ENCODE data around the gene UCN. TPM values are rescaled to one million over a fixed set of nuclear protein-coding genes. Genes with fewer than 3 reads are reported as not detected.

Gene UCN
- total and polyA plus RNA-seq, 2 of the 4 experiments (the other 2 are of a cell fraction): 0.22 TPM; not detected in 1

DNA sequence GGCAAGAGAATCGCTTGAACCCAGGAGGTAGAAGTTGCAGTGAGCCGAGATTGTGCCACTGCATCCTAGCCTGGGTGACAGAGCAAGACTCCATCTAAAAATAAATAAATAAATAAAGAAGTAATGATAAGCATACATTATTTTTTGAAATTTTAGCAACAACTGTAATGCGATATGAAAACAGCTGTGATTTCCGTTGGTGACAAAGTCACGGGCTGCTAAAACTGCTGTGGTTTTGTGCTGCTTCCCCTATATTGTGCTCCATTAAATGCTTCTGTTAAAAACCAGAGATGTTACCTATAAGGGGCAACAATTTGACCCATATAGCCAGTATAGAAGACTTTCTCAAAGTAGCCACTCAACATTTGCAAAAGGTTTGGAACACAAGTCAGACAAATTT lies 17.7 kb downstream of the UCN start:
- Histone ChIP-seq H3K4me1 (ENCODE audit: control insufficient read depth, insufficient read depth, low read length) (peaks cover 11% of the 10 kb centered on the region), H3K79me1 (ENCODE audit: low read depth in 1 of 2, low read length in 2 of 2) (no peaks in the 10 kb centered on the region), H4K8ac (ENCODE audit: low read depth in 2 of 2, low read length in 2 of 2) (no peak overlapping the region), H3K18ac (ENCODE audit: low read depth, low read length) (no peak overlapping the region), H3K4ac (ENCODE audit: low read depth, low read length) (no peak overlapping the region), H3K27me3 (ENCODE audit: control insufficient read depth, insufficient read depth, low read length) (peaks cover 7% of the 10 kb centered on the region), H4K20me1 (ENCODE audit: insufficient read depth, low read length) (no peaks in the 10 kb centered on the region; the same call in 1 of the 2 replicates), H3K56ac (ENCODE audit: extremely low read depth, insufficient read depth, low read length) (no peak overlapping the region), H3K9me1 (ENCODE audit: insufficient read depth, low read length) (peaks cover 10% of the 10 kb centered on the region), H2BK20ac (ENCODE audit: low read depth, low read length) (no peak overlapping the region), H2BK5ac (ENCODE audit: low read depth, low read length, poor library complexity, severe bottlenecking) (no peak overlapping the region), H3K9me3 (ENCODE audit: control insufficient read depth, insufficient read depth, low read length) (no peaks in the 10 kb centered on the region), H3K14ac (replicated peaks; ENCODE audit: low read depth, low read length) (no peak overlapping the region), H3K4me2 (ENCODE audit: low read depth, low read length) (no peak overlapping the region), H3K36me3 (ENCODE audit: control insufficient read depth, insufficient read depth, low read length) (no peaks in the 10 kb centered on the region), H2AK5ac (ENCODE audit: low read depth, low read length) (no peak overlapping the region), H4K91ac (ENCODE audit: insufficient read depth, low read depth, low read length) (no peak overlapping the region), H2AK9ac (replicated peaks; ENCODE audit: low read depth, low read length, poor library complexity) (no peak overlapping the region), H2BK15ac (ENCODE audit: low read depth, low read length) (no peak overlapping the region), H4K5ac (ENCODE audit: low read depth, low read length) (no peak overlapping the region), H2AFZ (replicated peaks; ENCODE audit: low read length, poor library complexity) (no peak overlapping the region), H3K23ac (ENCODE audit: low read depth, low read length) (no peak overlapping the region), H3K27ac (ENCODE audit: insufficient read depth, low read length) (no peak overlapping the region), H2BK120ac (ENCODE audit: low read depth, low read length) (no peak overlapping the region), H3K4me3 (ENCODE audit: insufficient read depth, low read depth, low read length) (no peak overlapping the region), H3K9ac (ENCODE audit: low read depth, low read length) (no peak overlapping the region)
- in situ Hi-C loops (cut with MboI; ENCODE audit: low sequenced_read_pairs) (no loop called here), dilution Hi-C loops (cut with HindIII; ENCODE audit: low sequenced_read_pairs, unreplicated experiment) (no loop called here), intact Hi-C loops (cut with micrococcal nuclease) (no loop called here)
- TF ChIP-seq, protein P1, sequence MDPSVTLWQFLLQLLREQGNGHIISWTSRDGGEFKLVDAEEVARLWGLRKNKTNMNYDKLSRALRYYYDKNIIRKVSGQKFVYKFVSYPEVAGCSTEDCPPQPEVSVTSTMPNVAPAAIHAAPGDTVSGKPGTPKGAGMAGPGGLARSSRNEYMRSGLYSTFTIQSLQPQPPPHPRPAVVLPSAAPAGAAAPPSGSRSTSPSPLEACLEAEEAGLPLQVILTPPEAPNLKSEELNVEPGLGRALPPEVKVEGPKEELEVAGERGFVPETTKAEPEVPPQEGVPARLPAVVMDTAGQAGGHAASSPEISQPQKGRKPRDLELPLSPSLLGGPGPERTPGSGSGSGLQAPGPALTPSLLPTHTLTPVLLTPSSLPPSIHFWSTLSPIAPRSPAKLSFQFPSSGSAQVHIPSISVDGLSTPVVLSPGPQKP (IDR thresholded peaks at IDR 0.05; ENCODE audit: borderline replicate concordance, low read depth, low read length): no peak
- TF ChIP-seq MAZ (IDR thresholded peaks at IDR 0.05; ENCODE audit: borderline replicate concordance, low read depth, low read length) (no peak), POLR2A (IDR thresholded peaks at IDR 0.05; ENCODE audit: low read depth, low read length) (no peak), SMC3 (IDR thresholded peaks at IDR 0.05; ENCODE audit: low read depth, low read length) (no peak), CEBPB (IDR thresholded peaks at IDR 0.05; ENCODE audit: low read depth, low read length) (no peak), NFE2L2 (IDR thresholded peaks at IDR 0.05; ENCODE audit: low read depth, low read length) (no peak), RAD21 (IDR thresholded peaks at IDR 0.05; ENCODE audit: low read length) (no peak), MXI1 (IDR thresholded peaks at IDR 0.05; ENCODE audit: borderline replicate concordance, low read depth, low read length) (no peak), FOS (IDR thresholded peaks at IDR 0.05; ENCODE audit: low read depth, low read length) (no peak), MAFK (IDR thresholded peaks at IDR 0.05; ENCODE audit: low read depth, low read length) (no peak), BHLHE40 (IDR thresholded peaks at IDR 0.05; ENCODE audit: low read depth, low read length) (no peak), CHD1 (IDR thresholded peaks at IDR 0.05; ENCODE audit: low read depth, low read length) (no peak), RCOR1 (IDR thresholded peaks at IDR 0.05; ENCODE audit: insufficient replicate concordance, low read length) (no peak)
- TF ChIP-seq, protein P2, sequence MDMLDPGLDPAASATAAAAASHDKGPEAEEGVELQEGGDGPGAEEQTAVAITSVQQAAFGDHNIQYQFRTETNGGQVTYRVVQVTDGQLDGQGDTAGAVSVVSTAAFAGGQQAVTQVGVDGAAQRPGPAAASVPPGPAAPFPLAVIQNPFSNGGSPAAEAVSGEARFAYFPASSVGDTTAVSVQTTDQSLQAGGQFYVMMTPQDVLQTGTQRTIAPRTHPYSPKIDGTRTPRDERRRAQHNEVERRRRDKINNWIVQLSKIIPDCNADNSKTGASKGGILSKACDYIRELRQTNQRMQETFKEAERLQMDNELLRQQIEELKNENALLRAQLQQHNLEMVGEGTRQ (IDR thresholded peaks at IDR 0.05; ENCODE audit: low read depth, low read length): no peak
- TF ChIP-seq, protein P3, sequence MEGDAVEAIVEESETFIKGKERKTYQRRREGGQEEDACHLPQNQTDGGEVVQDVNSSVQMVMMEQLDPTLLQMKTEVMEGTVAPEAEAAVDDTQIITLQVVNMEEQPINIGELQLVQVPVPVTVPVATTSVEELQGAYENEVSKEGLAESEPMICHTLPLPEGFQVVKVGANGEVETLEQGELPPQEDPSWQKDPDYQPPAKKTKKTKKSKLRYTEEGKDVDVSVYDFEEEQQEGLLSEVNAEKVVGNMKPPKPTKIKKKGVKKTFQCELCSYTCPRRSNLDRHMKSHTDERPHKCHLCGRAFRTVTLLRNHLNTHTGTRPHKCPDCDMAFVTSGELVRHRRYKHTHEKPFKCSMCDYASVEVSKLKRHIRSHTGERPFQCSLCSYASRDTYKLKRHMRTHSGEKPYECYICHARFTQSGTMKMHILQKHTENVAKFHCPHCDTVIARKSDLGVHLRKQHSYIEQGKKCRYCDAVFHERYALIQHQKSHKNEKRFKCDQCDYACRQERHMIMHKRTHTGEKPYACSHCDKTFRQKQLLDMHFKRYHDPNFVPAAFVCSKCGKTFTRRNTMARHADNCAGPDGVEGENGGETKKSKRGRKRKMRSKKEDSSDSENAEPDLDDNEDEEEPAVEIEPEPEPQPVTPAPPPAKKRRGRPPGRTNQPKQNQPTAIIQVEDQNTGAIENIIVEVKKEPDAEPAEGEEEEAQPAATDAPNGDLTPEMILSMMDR (conservative IDR thresholded peaks at IDR 0.05; ENCODE audit: low read depth, low read length): no peak
- WGBS, 2 experiments (ENCODE audit: extremely low coverage in 2 of 2, insufficient read length in 1 of 2): no CpG with 5 or more reads among the region's 5 CpGs
- DNase-seq: no peak
- no peak for ATAC-seq (ENCODE audit: low read depth)
- ChIA-PET CTCF (interaction anchor here (1.4 kb wide), 1 partner anchor 10 kb away, joined by 4 read pairs; no protein-coding TSS in a partner anchor), POLR2A (ENCODE audit: unreplicated experiment) (no interaction called here)
- no TSS peak for BruUV-seq (replicated peaks)

Measured in IMR-90 (cell line).